ENCODE results near the gene CSTPP1.
"Not testable (repeated sequence)": the region's sequence is repeated elsewhere in the genome, so short reads cannot be mapped to it uniquely, and the experiment has no call there.

Gene CSTPP1

GRCh38 chr11:46953093-46953492, 16.5 kb downstream of the CSTPP1 start:
- DNase-seq (ENCODE audit: low read depth in 3 of 3) = no peak

- DNase-seq (ENCODE audit: low read depth in 3 of 3) = no peak
Observed at GRCh38 chr11:46958777-46959176, 22.2 kb downstream of the CSTPP1 start.

GRCh38 chr11:46961041-46961440, 24.5 kb downstream of the CSTPP1 start:
- DNase-seq (ENCODE audit: low read depth in 3 of 3) = no peak

GRCh38 chr11:46961886-46962285, 25.3 kb downstream of the CSTPP1 start:
- not testable (repeated sequence) for DNase-seq (ENCODE audit: low read depth in 3 of 3)

GRCh38 chr11:46963844-46964243, 27.3 kb downstream of the CSTPP1 start:
- DNase-seq (ENCODE audit: low read depth in 3 of 3) = no peak

GRCh38 chr11:46966773-46967172, 30.2 kb downstream of the CSTPP1 start:
- DNase-seq (ENCODE audit: low read depth in 3 of 3) = no peak

GRCh38 chr11:46967962-46968361, 31.4 kb downstream of the CSTPP1 start:
- DNase-seq (ENCODE audit: low read depth in 3 of 3) = no peak

- DNase-seq (ENCODE audit: low read depth in 3 of 3) = no peak
Observed at GRCh38 chr11:46969379-46969778, 32.8 kb downstream of the CSTPP1 start.

- DNase-seq (ENCODE audit: low read depth in 3 of 3) = no peak
Observed at GRCh38 chr11:46970913-46971625, 34.5 kb downstream of the CSTPP1 start.

GRCh38 chr11:46972343-46972742, 35.8 kb downstream of the CSTPP1 start:
- DNase-seq (ENCODE audit: low read depth in 3 of 3) = no peak

- no peak for DNase-seq (ENCODE audit: low read depth in 3 of 3)
Observed at GRCh38 chr11:46972821-46973220, 36.3 kb downstream of the CSTPP1 start.

GRCh38 chr11:46976182-46976854, 39.8 kb downstream of the CSTPP1 start:
- DNase-seq (ENCODE audit: low read depth in 3 of 3) = no peak

GRCh38 chr11:46977038-46977813, 40.7 kb downstream of the CSTPP1 start:
- DNase-seq (ENCODE audit: low read depth in 3 of 3) = no peak

- DNase-seq (ENCODE audit: low read depth in 3 of 3) = no peak
Observed at GRCh38 chr11:46978005-46978491, 41.5 kb downstream of the CSTPP1 start.

GRCh38 chr11:46979358-46979757, 42.8 kb downstream of the CSTPP1 start:
- DNase-seq (ENCODE audit: low read depth in 3 of 3) = no peak

- DNase-seq (ENCODE audit: low read depth in 3 of 3) = no peak
Observed at GRCh38 chr11:46981436-46981835, 44.9 kb downstream of the CSTPP1 start.

GRCh38 chr11:46982797-46983452, 46.4 kb downstream of the CSTPP1 start:
- no peak for DNase-seq (ENCODE audit: low read depth in 3 of 3)

GRCh38 chr11:46983598-46983997, 47.0 kb downstream of the CSTPP1 start:
- no peak for DNase-seq (ENCODE audit: low read depth in 3 of 3)

- no peak for DNase-seq (ENCODE audit: low read depth in 3 of 3)
Observed at GRCh38 chr11:46984548-46984947, 48.0 kb downstream of the CSTPP1 start.

GRCh38 chr11:46984987-46985386, 48.4 kb downstream of the CSTPP1 start:
- DNase-seq (ENCODE audit: low read depth in 3 of 3) = no peak

- DNase-seq (ENCODE audit: low read depth in 3 of 3) = no peak
Observed at GRCh38 chr11:46987183-46987582, 50.6 kb downstream of the CSTPP1 start.
